Activated CD4-positive, alpha-beta T cell treated with anti-CD3 and anti-CD28 coated beads for 1 hour (primary cell): ENCODE results near the gene CDKN2AIPNL.
"Not testable (repeated sequence)": the region's sequence is repeated elsewhere in the genome, so short reads cannot be mapped to it uniquely, and the experiment has no call there.

Experiments used
- DNase-seq: peaks from one replicate; pipeline ENCODE4 v3.0.0-alpha.2; 2020

CDKN2AIPNL gene

DNA sequence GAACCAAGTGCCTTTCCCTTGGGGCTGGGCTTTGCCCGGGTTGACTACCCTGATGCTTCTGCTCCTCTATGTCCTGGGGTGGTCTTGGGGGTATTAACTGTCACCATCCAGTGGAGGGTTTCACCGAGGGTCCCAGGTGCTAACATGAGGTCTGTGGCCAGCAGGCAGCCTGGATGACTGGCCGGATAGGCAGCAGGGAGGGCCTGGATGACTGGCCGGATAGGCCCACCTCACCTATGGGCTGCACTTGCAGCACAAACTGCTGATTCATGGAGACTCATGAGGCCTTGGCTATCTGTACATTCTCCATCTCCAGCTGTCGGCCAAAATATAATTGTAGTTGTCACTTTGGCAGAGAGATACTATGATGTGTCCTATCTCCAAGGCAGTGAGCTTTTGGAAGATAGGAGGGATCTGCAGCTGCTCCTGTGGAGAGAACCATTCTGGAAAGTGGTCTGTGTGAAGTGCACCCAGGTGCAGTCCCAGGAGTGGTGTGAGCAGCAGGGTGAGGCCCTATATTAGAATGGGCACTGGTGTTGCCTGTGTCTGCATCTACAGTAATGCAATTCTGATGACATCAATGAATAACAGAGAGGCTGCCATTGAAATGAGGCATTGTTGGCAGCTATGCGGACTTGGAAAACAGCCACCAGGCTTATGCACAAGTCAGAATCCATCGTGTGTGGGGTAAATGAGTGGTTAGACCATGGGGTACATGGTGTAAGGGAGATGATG lies 26.3 kb upstream of the CDKN2AIPNL start:
- no peak for DNase-seq

DNA sequence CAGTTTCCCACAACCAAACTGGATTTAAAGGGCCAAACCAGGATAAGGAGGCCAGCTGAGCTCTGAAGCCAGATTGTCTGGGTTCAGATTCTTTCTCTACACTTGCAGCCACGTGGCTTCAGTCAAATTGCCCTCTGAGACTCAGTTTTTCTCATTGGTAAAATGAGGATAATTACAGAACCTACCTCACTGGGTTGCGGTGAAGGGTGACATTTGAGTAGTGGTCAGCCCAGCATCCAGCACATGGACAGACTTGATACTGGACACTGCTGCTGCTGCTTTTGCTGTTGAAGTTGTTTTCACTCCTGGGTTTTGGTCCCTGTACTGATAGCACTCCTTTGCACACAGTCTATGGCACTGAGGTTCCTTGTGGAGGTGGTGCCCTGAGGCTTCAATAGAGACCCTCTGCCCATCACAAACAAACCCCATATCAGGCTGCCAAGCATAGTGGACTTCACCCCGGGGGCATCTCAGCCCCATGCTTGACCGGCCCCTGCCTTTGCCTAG lies 25.7 kb upstream of the CDKN2AIPNL start:
- no peak for DNase-seq

DNA sequence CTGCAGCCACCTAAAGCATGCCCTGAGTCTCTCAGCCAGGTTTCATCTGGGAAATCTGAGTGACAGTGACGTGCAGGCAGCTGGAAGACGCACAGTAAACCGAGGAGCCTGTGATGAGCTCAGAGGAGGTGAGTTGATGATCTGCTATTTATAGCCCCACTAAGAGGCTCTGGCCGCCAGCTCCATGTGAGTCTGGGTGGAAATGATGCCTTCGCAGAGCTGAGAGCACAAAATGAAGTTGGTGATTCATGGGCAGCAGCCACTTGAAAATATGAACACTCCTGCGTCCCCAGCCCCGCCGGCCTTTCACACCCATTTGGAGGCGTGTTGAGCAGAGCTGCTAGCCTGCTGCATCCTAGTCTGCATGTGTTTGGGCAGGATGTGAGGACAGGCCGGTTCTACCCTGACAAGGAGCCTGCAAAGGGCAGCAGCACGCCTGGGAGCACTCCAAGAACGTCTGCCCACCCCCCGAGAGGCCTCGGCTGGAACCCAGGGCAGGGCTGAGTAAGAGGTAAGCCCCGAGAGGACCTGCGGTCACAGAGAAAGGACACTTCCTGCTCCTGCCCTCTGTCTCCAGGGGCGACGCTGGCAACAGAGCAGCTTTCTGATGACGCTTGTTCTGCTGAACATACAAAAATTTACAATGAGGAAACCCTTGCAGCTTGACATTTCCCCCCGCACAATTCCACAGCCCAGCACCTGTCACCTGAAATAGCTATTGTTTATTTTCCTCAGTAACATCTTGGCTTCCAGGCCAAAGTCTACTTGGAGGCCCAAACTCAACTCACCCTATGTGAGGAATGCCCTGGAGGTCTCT lies 25.1 kb upstream of the CDKN2AIPNL start:
- peak; percentile 12 for DNase-seq

DNA sequence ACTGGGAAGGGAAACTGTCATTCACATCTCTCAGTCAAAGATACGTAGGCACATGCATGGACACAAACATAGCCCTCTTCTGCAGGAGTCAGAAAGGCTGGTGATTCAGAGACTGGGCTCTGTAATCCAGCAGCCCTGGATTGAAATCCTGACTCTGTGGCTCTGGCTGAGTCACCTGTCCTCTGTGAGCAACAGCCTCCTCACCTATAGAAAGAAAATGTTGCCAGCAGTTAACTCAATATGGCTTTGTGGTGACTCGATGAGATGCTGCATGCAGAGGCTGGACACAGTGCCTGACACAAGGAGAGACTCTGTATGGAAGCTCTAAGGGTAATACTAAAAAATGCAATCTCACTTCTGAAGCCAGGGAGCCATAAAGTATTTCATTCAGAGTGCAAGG lies 23.9 kb upstream of the CDKN2AIPNL start:
- no peak for DNase-seq

DNA sequence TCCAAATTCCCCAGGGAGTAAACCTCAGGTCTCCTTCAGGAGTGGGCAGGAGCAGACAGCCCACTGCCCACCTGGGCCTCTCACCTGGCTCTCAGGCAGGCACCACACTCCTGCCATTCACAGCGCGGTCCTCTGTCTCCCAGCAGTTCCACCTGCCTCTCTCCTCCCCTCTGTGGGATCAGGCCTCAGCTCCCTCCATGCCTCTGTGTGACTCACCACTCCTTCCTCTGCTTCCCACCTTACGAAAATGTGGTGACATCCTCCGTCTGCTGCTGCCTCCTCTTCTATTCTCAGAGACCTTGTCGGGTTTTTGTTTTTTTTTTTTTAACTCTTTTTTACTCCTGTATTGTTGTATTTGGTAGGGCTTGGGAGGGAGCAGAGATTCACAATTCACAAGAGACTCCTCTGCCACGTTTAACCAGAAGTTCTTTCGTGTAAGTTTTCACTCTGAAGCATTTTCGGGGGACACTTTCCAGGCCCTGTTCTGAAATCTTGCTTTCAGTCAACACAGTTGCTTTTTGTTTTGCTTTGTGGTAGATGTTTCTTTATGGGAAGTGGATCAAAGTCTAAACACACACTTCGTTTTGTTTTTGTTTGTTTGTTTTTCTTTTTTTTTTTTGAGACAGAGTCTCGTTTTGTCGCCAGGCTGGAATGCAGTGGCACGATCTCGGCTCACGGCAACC lies 21.1 kb upstream of the CDKN2AIPNL start:
- no peak for DNase-seq

DNA sequence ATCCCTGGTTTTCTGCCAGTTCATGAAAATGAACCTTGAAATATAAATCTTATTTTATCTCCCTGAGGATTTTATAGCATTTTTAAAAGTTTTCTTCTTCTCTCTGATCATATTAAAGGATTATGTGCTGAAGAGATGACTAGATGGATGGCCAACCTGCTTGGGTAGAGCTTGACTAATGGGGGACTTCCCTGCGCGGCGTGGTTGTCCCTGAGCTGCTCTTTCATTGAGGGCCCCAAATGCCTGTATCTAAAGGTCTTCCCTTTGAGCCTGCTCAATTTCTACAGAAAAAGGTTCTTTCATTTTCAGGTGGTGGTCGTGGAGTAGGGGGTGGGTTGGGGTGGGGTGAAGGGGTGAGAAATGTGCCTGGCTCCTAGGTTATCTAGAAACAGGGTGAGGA lies 20.5 kb upstream of the CDKN2AIPNL start:
- no peak for DNase-seq

DNA sequence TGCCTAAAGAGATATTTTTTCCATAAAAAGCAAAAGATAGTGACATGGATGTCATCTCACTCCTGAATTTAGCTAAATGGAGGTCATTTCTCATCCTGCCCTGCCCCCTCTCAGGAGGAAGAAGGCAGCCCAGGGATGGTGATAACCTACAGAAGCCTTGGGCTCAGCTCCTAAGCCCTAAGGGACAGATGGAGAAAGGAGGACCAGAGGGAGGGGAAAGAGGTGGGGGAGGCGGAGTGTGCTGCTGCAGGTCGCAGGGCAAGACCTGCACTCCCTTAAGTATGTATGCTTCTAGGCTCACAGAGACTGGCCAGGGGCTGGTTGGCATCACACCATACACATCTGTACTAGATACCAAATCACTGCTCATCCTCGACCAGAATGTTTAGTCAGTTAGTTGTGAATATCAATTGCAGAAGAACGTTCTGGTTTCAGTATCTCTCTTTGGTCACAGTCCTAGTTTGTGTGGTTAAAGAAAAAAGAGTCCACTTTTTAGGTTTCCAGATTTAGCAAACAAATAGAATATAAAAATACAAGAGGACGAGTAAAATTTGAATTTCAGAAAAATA lies 18.4 kb upstream of the CDKN2AIPNL start:
- DNase-seq: no peak

DNA sequence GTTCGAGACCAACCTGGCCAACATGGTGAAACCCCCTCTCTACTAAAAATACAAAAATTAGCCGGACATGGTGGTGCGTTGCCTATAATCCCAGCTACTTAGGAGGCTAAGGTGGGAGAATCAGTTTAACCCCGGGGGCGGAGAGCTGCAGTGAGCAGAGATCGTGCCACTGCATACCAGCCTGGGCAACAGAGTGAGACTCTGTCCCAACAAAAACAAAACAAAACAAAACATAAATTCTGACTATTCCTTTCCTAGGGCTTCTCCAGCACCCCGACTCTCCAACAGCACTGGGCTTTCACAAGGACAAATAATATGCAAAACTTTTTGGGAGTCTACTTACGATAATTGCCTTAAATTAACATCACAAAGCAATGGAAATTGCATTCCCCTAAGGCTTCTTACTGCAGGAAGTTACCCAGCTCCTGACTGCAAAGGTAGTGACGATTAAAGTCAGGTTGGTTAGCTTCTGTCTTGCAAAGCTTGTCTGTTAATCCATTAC lies 15.9 kb upstream of the CDKN2AIPNL start:
- DNase-seq: no peak

DNA sequence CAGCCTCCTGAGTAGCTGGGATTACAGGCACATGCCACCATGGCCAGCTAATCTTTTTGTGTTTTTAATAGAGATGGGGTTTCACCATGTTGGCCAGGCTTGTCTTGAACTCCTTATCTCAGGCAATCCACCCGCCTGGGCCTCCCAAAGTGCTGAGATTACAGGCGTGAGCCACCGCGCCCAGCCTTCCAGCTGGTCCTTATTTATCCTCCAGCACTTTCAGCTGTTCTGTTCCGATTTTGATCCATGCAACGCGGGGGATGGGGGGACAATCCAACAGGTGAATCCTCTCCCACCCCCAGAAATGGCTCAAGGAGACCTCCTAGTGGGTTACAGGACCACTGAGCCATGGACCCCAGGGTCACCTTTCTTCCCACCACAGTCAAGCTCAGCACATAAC lies 14.7 kb upstream of the CDKN2AIPNL start:
- no peak for DNase-seq

DNA sequence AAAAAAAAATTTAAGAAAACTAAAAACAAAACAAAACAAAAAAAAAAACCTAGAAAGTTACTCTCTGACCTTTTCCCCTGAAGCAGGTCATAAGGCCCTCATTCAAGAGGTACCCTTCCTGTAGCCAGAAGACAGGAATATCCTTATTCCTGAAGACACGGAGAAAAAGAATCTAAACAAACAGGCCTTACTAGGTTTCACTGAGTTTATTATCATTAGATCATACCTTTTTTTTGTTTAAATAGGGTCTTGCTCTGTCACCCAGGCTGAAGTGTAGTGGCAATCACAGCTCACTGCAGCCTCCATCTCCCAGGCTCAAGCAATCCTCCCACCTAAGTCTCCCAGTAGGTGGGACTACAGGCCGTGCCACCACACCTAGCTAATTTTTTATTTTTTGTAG lies 11.7 kb upstream of the CDKN2AIPNL start:
- DNase-seq: no peak

DNA sequence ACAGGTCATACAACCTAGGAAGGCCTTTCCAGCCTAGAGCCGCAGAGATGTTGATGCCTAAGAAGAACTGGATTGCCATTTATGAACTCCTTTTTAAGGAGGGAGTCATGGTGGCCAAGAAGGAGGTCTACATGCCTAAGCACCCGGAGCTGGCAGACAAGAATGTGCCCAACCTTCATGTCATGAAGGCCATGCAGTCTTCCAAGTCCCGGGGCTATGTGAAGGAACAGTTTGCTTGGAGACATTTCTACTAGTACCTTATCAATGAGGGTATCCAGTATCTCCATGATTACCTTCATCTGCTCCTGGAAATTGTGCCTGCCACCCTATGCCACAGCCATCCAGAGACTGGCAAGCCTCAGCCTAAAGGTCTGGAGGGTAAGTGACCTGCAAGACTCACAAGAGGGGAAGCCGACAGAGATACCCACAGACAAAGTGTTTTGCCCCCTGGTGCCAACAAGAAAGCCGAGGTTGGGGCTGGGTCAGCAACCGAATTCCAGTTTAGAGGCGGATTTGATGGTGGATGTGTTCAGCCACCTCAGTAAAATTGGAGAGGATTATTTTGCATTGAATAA lies 11.2 kb upstream of the CDKN2AIPNL start:
- DNase-seq: no peak

DNA sequence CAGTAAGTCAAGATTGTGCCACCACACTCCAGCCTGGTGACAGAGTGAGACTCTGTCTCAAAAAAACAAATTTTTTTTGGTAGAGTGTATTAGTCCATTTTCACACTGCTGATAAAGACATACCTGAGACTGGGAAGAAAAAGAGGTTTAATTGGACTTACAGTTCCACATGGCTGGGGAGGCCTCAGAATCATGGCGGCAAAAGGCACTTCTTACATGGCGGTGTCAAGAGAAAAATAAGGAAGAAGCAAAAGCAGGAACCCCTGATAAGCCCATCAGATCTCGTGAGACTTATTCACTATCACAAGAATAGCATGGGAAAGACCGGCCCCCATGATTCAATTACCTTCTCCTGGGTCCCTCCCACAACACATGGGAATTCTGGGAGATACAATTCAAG lies 9.4 kb upstream of the CDKN2AIPNL start:
- not testable (repeated sequence) for DNase-seq

DNA sequence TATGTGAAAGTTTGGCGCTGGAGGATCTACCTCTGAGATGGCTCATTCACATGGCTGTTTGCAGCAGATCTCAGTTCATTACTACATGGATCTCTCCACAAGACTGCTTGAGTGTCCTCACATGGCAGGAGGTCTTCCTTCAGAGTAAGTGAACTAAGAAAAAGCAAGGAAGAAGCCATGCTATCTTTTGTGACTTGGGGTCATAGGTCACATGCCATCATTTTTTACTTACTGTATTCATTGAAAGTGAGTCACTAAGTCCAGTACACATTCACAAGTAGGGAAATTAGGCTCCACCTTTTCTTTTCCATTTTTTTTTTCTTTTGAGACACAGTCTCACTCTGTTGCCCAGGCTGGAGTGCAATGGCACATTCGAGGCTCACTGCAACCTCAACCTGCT lies 8.7 kb upstream of the CDKN2AIPNL start:
- no peak for DNase-seq

DNA sequence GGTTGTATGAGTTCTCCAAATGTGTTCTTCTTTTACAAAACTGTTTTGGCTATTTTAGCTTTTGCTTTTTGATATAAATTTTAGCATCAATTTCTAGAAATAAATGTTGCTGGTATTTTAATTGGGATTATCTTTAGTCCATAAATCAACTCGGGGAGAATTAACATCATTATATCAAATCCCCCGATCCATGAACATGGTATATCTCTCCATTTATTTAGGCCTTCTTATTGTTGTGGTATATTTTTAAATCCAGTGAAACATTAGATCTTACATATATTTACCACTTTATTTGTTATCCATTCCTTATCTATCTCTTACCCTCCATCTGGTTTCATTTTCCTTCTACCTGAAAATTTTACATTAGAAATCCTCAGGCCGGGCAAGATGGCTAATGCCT lies 7.3 kb upstream of the CDKN2AIPNL start:
- no peak for DNase-seq

DNA sequence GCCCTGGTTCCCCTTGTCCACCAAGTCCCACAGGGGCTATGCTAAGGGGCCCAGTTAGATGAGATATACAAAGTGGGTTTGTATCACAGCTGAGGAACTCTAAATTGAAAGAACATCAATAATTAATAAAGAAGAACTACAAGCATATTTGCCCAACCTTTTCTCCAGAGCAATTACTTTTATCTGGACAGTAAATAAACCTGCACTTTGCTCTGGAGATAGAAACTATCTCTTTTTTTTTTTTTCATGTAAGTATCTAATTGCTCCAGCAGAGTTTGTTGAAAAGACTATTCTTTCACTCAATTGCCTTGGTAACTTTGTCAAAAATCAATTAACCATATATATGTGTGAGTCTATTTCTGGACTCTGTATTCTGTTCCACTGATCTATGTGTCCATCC lies 6.0 kb upstream of the CDKN2AIPNL start:
- no peak for DNase-seq

DNA sequence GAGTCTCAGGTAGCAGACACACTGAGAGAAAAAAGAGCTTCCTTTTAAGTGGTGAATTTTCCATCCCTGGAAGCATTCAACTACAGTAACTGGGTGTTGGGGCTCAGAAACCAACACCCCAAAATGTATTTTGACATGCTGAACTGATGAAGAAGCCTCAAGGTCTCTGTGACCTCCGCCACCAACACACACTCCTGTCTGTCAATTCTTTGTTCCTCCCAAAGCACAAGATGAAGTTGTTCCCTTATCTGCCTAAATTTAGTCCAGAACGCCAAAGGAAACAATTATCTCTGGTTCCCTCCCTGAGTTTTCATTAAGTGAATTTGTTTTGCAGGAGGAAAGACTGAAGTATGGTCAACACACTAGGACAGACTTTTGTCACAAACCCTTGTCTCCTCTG lies 1.4 kb upstream of the CDKN2AIPNL start:
- DNase-seq: no peak

DNA sequence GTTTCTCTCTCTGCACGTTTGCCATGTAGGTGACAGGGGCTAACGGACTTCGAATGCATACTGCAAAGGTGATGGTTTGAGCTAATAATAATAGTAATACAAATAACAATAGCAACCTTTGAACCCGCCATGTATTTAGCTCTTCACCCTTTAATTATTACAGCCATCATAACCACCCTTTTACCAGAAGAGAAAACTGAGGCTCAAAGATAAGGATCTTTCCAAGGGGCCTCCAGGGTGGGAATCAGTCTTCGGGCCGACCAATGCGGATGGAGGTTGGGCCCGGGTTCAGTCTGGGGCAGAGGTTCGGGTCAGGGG lies 494 bp downstream of the CDKN2AIPNL start:
- no peak for DNase-seq

DNA sequence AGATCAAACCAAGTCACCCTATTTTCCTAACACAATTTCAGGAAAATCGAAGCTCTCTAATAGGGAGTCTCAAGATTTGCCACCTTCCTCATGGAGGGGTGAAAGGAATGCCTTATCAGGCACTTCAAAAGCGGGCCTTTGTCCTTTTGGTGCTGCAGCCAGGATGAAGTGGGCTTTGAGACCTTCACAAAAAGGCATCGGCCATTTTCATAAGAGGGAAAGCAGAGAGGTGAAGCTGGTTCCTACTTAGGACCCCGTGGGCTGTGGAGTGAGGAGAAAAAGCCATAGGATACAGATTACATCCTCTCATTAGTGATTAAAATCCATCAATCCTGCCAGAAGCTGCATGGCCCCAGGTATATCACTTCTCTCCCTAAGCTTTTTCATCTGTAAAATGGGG lies 859 bp downstream of the CDKN2AIPNL start:
- DNase-seq: no peak

DNA sequence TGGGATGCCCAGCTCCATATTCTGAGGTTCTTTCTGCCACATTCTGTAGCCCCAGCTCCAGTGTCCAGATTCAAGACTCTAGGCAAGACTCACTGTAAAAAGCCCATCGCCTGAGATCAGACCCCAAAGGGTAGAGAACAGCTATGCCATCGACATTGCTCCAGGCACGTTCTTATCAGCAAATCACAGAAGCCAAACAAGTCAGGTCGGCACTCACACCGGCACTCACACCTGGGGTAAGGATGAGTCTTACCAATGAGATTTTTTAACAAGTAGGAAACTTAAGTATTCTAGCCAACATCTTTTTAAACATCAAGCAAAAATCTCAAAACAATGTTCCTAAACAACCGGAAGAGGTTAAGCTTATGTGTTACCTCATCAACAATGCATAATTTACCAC lies 2.4 kb downstream of the CDKN2AIPNL start:
- no peak for DNase-seq

DNA sequence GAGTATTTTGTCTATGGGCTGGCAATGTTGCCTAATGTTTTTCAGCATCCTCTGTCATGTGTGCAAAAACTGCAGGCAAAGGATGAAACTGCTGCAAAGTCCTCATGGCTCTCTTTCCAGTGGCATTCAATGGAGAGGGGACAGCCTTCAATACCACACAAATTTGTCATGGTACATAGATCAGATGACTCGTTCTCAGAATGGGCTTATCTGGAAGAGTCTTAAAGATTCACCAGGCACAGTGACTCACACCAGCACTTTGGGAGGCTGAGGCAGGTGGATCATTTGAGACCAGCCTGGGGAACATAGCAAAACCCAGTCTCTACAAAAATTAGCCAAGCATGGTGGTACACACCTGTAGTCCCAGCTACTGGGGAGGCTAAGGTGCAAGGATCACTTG lies 5.3 kb downstream of the CDKN2AIPNL start:
- DNase-seq: no peak

DNA sequence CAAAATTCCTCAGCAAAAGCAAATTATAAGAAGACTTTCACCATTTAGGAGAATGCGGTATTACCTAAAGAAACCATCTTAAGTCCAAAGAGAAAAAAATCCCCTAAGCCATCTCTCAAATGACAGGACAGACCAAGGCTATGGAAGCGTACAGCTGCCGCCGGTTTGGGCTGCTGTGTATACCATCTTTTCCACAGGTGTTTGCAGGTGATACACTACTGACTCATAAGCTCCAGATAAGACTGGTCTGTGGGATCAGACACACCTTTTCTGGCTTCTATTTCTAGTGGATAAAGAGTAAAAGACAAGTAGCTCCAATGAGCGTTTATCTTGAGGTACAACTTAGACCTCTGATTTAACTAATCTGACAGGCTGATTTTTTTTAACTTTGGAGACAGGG lies 7.7 kb downstream of the CDKN2AIPNL start:
- DNase-seq: no peak

DNA sequence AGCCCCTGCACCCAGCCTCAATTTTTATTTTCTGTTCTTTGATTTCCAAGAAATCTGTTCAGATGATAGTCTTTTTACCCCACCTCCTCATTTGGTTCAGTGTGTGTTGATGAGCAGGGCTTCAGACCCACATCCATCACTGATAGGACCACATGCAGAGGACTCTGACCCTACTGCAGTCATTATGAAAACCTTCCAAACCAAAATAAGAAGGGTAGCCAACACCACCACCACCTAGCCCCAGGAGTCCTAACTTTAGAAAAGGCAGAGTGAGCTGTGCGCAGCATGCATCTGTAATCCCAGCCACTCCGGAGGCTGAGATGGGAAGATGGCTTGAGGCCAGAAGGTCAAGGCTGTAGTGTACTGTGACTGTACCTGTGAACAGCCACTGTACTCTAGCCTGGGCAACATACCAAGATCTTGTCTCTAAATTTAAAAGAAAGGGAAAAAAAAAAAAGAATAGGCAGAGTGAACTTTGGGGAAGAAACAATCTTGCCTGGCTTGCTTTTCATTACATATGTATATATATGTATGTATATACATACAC lies 13.0 kb downstream of the CDKN2AIPNL start:
- no peak for DNase-seq

DNA sequence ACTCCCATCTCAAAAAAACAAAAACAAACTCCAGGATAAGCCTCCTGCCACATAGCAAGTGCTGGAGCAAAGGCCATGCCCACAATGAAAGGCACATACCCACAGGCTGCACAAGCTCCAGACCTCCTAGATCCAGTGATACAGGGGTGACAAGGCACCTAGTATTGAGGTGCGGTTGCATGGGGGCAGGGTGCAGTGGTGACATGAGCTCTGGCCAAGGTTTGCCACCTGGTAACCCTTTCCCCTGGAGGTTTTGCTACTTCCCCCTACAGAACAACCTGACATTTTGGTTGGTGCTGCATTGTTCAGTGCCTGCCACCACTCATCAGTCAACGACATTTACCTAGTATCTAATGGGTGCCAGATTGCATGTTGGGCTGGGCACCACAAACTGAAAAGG lies 14.5 kb downstream of the CDKN2AIPNL start:
- no peak for DNase-seq
